Non-pigmented ciliary epithelial cell (primary cell): ENCODE results near the gene TPD52L1.
"Not testable (repeated sequence)": the region's sequence is repeated elsewhere in the genome, so short reads cannot be mapped to it uniquely, and the experiment has no call there.

Experiments
- DNase-seq: peaks from one replicate; pipeline ENCODE4 v3.0.0-alpha.2; 2010; ENCODE audit warnings: low read depth

TPD52L1 gene

GRCh38 chr6:125273965-125274364 lies 120.4 kb downstream of the TPD52L1 start:
- peak; percentile 66 for DNase-seq

- DNase-seq, result no peak
These were observed 121.4 kb downstream of the TPD52L1 start for GRCh38 chr6:125274935-125275334.

GRCh38 chr6:125275779-125276178 lies 122.2 kb downstream of the TPD52L1 start:
- no peak for DNase-seq

- DNase-seq, result no peak
These were observed 124.3 kb downstream of the TPD52L1 start for GRCh38 chr6:125277838-125278237.

GRCh38 chr6:125279961-125280360 lies 126.4 kb downstream of the TPD52L1 start:
- DNase-seq, result no peak

GRCh38 chr6:125280370-125281035 lies 126.9 kb downstream of the TPD52L1 start:
- DNase-seq, result not testable (repeated sequence)

GRCh38 chr6:125282470-125282869 lies 128.9 kb downstream of the TPD52L1 start:
- DNase-seq, result not testable (repeated sequence)

- no peak for DNase-seq
These were observed 131.8 kb downstream of the TPD52L1 start for GRCh38 chr6:125285353-125285752.

- DNase-seq, result no peak
These were observed 132.4 kb downstream of the TPD52L1 start for GRCh38 chr6:125285936-125286335.

- no peak for DNase-seq
These were observed 134.1 kb downstream of the TPD52L1 start for GRCh38 chr6:125287718-125288117.

- no peak for DNase-seq
These were observed 140.0 kb downstream of the TPD52L1 start for GRCh38 chr6:125293587-125293986.

GRCh38 chr6:125294036-125294435 lies 140.5 kb downstream of the TPD52L1 start:
- DNase-seq, result no peak

- DNase-seq, result no peak
These were observed 141.4 kb downstream of the TPD52L1 start for GRCh38 chr6:125294925-125295324.

- DNase-seq, result no peak
These were observed 142.9 kb downstream of the TPD52L1 start for GRCh38 chr6:125296471-125296870.

GRCh38 chr6:125299257-125299656 lies 145.7 kb downstream of the TPD52L1 start:
- DNase-seq, result no peak

GRCh38 chr6:125300992-125301434 lies 147.4 kb downstream of the TPD52L1 start:
- no peak for DNase-seq

- no peak for DNase-seq
These were observed 148.1 kb downstream of the TPD52L1 start, which contains the start of gene HDDC2 for GRCh38 chr6:125301435-125302391. TSS of gene HDDC2 (minus strand) at chr6:125301967. CDS start at chr6:125301932, 35 bp downstream.

- no peak for DNase-seq
These were observed 149.4 kb downstream of the TPD52L1 start for GRCh38 chr6:125302840-125303511.

GRCh38 chr6:125303512-125303854 lies 149.9 kb downstream of the TPD52L1 start:
- no peak for DNase-seq

- DNase-seq, result no peak
These were observed 151.5 kb downstream of the TPD52L1 start for GRCh38 chr6:125304970-125305660.

GRCh38 chr6:125306756-125307149 lies 153.2 kb downstream of the TPD52L1 start:
- DNase-seq, result no peak
